Measurements from ENCODE around the gene ZNF275.

Gene ZNF275

DNA sequence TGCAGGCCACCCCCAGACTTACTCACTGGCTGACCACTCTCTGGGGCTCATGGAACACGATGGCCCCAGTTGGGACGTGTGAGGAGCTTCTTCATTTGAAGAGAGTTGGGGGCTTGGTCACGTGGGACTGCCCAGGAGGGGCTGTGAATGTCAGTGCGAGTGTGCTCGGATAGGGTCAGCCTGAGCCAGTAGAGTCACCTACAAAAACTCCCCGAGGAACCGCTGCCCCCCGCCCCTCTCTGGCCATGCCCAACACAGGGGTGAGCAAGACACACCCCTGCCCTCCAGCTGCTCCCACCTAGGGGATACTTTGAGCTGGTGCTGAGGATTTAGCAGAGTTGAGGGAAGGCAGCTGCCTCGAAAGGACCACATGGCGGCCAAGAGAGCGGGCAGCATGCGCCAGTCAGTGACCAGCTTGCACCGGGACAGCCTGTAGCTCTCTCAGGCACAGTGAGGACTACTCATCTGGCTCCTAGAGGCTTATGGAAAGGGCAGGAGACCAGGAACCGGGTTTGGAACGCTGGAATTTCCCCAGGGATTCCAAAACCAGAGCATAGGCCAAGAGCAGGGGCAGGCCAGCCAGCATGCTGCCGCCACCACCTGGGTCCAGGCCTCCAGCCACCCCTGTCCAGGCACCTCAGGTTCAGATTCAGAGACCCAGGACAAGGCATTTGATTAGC lies 58.8 kb downstream of the ZNF275 start:
- no peak for DNase-seq

DNA sequence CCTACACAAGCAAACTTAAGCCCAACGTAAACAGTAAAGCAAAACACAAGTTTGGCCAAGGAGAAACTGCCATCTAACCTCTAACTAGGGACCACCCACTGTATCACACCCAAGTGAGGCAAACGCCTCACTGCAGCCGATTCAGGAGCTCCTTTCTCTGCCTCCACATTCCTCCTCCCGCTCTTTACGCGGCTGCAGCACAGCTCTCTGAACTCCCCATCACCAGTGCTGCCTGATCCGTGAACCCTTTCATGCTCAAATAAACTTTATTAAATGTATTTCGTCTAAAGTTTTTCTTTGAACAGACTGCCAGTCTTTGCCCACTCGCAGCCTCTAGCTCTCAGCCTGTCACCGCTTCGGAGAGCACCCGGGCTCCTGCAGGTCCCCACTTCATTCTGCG lies 60.7 kb downstream of the ZNF275 start:
- no peak for DNase-seq

DNA sequence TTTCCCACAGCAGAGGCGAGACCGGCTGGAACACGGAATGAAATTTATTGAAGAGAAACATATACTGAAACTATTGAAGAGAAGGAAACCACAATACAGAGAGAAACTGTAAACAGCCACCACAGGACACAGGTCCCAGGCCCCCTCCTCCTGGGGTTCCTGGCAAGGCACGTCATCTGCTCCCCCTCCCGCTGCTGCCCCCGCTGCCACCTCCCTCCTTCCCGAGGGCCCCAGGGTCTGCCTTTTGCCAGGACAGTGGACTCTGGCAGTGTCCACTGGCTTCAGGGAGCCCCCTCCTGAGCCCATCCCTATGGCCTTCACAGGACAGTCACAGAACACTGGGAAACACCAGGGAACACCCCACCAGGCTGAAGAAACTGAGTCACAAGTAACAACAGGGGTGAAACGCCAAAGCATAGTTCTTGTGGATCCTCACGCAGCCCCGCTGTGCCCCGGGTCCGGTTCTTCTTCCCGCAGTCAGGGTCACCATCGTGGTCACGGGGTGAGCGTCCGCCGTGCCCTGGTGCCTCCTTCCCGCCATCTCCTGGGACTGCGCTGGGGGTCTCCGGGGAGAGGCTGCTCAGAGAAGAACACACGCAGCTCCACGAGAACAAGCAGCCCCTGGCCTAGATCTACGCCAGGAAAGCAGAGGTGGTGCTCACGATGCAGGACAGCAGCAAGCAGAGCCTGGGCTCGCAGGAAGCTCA lies 61.8 kb downstream of the ZNF275 start:
- DNase-seq, result no peak

DNA sequence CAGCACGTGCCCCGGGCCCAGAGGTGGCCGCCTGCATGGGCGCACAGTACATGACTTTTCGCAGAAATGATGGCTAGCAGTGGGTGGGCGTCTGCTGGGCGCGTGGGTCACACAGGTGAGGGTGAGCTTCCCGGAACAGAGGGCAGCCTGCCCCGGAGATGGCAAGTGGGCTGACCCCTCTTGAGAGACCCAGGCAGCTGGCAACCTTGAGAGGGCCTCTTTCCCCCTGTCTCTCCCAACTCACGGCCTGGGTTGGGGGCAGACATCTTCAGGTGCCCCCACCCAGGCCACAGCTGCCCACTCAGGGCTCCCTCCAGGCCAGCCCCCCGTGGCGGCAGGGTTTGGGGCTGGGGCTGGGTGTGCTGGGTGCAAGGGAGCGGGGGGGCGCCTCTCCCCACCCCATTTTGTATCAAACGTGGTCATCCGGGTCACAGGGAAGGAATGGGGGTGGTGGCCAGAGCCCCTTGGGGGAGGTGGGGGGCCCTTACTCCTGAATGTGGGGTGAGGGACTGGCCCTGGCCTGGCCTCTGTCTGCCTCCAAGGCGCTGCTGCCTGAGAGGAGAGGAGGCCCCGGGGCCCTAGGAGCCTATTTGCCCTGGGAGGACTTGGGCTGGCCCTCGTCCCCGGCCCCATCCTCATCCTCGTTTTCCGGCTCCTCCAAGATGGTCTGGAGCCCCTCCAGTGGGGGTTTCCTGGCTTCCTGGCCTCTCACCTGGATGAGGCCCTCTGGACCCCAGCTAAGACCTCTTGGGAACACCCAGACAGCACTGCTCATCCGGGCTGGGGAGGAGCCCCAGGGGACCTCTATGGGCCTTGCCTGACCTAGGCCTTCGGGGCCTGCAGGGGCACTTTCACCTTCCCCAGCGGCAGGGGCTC lies 62.6 kb downstream of the ZNF275 start:
- DNase-seq, result no peak

DNA sequence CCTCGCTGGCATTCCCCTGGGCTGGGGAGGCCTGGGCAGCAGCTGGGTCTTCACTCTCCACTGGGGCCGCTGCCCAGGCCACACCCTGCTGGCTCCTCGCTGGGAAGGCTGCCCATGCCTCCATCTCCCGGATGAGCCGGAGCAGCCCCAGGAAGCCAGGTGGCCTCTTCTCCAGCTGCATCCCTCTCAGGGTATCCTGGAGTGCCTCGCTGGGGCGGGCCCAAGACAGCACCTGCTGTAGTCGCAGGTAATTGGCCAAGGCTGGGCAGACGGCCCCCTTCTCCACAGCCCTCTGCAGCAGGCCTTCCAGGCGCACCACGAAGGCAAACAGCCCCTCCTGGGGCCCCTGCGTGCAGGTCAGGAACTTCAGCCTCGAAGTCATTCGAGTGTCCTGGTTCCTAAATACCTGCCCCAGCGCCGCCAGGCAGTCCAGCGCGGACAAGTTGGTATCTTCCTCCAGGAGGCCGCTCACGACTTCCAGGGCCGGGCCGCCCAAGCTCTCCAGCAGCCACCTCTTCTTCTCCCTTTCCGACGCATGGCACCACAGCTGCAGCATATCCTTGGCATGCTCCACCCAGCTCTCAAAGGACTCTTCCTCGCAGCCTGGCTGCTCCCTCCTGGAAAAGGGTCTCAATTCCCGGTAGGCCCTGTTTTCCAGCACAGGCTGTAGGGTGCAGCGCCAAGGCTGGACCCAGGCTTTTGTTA lies 63.5 kb downstream of the ZNF275 start:
- peak; percentile 62 for DNase-seq

DNA sequence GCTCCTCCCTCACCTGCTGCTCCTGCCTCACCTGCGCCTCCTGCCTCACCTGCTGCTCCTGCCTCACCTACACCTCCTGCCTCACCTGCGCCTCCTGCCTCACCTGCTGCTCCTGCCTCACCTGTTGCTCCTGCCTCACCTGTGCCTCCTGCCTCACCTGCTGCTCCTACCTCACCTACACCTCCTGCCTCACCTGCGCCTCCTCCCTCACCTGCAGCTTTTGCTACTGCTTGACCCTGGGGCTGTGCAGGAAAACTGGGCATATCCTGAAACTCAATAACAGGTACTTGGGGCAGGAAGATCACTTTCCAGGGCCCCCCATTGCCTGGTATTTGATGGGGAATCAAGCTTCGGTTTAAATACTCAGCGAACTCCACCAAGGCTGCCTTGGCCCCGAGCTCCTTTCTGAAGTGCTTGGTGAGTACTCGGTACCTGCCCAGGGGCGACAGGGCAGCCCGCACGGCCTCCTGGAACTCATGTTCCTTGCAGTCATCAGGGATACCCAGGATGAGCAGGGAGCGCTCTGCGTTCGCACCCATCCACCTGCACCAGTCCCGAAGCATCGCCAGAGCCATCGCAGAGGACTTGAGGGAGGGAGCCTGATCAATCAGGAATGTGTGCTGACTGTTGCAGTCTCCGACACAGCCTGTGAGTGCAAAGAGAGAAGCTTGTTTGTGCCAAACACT lies 64.5 kb downstream of the ZNF275 start:
- DNase-seq, result no peak

DNA sequence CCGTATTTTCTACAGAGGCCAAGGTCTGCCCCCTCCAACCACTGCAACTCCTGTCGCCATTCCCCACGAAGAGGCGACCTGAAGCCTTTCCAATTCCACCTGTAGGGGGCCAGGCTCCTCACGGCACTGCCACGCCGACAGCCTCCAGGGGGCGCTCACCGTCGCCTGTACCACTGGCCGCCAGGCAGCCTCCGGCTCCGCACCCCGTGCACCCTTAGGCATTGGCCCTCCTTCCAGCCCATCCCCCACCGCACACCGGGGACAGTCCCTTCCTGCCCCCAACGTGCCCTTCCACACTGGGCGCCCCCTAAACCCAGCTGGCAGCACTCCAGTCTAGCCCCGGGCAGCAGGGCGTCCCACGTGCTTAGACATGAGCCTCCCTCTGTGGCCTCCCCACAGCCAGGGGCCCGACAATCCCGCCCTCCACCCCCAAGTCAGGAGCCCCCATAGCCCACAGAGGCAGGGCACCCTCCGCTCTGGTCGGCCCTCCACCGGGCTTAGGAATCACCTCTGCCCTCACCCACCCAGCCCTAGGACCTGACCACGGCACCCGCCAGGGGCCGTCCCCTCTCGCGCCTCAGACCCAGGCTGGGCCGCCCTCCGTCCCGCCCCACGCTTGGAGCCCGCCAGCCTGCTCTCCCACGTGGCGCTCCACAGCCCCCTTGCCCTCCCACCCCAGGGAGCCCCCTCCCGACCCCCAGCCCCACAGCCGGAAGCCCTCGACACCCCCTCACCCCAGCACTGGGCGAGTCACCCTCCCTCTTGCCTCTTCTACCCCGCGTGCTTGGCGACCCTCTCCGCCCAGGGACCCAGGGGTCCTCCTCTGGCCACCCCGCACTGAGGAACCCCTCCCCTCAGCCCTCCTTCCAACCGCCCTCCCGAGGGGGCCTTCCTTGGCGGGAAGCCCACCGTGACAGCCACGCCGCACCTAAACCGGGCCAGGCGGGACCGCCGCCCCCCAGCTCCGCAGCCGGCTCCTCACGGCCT lies 66.5 kb downstream of the ZNF275 start:
- DNase-seq, result no peak

DNA sequence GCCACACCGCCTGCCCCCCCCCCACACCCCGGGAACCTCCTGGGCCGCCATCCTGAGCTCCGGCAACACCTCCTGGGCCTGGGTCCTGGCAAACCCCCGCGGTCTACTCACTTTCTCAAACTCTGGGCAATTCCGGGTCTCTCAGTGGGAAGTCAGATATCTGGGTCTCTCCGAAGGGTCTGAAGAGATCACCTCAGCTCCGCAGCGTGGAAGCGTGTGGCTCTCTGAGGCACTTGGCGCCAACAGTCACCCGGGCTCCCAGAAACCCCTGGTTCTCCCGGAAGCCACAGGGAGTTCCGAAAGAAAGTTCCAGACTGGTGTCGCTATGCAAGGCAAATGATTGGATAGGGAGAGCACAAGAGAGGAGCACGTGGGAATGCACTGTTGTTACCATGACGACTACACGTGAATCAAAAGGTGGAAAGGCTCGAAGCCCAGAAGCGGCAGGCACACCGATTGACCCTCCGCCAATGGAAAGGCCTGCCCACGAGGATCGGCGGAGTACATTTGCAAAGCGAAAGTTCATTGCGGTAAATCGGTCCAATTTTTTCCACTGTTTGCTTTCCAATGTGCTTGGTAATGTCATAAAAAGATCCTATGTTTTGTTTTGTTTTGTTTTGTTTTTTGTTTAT lies 67.3 kb downstream of the ZNF275 start, which contains the start of gene PNMA6E:
TSS of gene PNMA6E (minus strand) at position 218 of the 632 bp plus-strand sequence. CDS start 2,501 bp downstream, outside the sequence.
- no peak for DNase-seq
